ENCODE measurements around the gene SLC16A14. TPM values are rescaled to one million over a fixed set of nuclear protein-coding genes. Genes with fewer than 3 reads are reported as not detected.

The SLC16A14 gene
- total RNA-seq, 2 donors from 2014 or later = 0.54 to 3.0 TPM

DNA sequence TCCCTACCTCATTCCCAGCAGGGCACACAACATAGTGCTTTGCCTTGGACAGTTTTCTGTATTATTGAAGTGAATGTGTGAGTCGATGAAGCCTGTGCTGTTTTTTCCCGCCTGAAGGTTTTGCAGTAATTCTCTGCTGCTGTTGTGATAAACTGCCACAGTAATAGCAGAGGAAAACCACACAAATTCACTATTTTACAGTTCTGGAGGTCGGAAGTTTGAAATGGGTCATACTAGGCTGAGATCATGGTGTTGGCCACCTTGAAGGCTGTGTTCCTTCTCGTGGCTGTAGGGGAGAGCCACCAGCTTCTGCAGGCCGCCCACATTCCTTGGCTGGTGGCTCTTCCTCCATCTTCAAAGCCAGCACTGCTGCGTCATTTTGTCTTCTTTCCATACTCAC, 678 bp upstream of the SLC16A14 start:
- no peak overlapping the region for H3K27ac ChIP-seq
- H3K36me3 ChIP-seq = no peaks in the 10 kb centered on the region
- no peak overlapping the region for H3K4me3 ChIP-seq
- DNase-seq (ENCODE audit: low spot score) (no peak), ATAC-seq (ENCODE audit: insufficient number of reproducible peaks, low FRiP score, low read depth) (no peak)
- no peaks in the 10 kb centered on the region for H3K9me3 ChIP-seq
- H3K4me1 ChIP-seq (ENCODE audit: control insufficient read depth in 1 of 2, low read depth in 2 of 2) = peaks cover 4 to 10% of the 10 kb centered on the region in 2 donors
- TF ChIP-seq, protein P1, sequence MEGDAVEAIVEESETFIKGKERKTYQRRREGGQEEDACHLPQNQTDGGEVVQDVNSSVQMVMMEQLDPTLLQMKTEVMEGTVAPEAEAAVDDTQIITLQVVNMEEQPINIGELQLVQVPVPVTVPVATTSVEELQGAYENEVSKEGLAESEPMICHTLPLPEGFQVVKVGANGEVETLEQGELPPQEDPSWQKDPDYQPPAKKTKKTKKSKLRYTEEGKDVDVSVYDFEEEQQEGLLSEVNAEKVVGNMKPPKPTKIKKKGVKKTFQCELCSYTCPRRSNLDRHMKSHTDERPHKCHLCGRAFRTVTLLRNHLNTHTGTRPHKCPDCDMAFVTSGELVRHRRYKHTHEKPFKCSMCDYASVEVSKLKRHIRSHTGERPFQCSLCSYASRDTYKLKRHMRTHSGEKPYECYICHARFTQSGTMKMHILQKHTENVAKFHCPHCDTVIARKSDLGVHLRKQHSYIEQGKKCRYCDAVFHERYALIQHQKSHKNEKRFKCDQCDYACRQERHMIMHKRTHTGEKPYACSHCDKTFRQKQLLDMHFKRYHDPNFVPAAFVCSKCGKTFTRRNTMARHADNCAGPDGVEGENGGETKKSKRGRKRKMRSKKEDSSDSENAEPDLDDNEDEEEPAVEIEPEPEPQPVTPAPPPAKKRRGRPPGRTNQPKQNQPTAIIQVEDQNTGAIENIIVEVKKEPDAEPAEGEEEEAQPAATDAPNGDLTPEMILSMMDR (IDR thresholded peaks at IDR 0.05) = no peak
- no peaks in the 10 kb centered on the region for H3K27me3 ChIP-seq (replicated peaks; ENCODE audit: insufficient read depth)

DNA sequence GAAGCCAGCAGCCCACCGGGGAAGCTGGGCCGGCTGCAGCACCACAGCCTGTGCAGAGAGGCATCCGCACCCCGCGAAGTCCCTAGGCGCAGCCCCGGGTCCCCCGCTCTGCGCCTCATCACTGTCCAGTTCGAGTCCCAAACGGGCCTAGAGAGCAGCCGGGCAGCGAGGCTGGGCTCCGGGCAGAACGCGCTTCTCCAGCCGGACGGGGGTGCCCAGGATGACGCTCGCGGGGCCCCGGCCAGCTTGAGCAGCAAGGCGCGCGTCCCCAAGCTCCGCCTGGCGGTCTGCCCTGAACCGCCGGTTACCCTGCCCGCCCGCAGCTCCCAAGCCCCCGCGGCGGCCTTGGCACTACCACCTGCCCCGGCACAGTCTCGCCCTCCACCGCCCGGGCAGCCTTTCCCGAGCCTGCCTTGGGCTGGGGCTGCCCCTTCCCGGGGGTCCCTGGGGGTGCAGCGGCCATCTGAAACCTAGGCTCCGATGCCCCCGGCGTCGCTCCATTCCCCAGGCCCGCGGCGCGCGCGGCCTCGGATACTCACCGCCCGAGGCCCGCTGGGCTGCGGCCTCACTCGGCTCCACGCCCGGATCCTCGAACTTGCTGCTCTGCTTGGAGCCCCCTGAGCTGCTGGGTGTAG, 591 bp downstream of the SLC16A14 start:
- Histone ChIP-seq H3K9me3 (no peaks in the 10 kb centered on the region), H3K27me3 (replicated peaks; ENCODE audit: insufficient read depth) (no peaks in the 10 kb centered on the region), H3K36me3 (no peaks in the 10 kb centered on the region), H3K4me1 (ENCODE audit: control insufficient read depth in 1 of 2, low read depth in 2 of 2) (peaks cover 4 to 10% of the 10 kb centered on the region in 2 donors), H3K27ac (peak overlapping the region; percentile 5 to 34), H3K4me3 (peak overlapping the region; percentile 86)
- DNase-seq (ENCODE audit: low spot score) = no peak
- ATAC-seq (ENCODE audit: insufficient number of reproducible peaks, low FRiP score, low read depth) = peak; percentile 24
- TF ChIP-seq, protein P1 (IDR thresholded peaks at IDR 0.05) = no peak

DNA sequence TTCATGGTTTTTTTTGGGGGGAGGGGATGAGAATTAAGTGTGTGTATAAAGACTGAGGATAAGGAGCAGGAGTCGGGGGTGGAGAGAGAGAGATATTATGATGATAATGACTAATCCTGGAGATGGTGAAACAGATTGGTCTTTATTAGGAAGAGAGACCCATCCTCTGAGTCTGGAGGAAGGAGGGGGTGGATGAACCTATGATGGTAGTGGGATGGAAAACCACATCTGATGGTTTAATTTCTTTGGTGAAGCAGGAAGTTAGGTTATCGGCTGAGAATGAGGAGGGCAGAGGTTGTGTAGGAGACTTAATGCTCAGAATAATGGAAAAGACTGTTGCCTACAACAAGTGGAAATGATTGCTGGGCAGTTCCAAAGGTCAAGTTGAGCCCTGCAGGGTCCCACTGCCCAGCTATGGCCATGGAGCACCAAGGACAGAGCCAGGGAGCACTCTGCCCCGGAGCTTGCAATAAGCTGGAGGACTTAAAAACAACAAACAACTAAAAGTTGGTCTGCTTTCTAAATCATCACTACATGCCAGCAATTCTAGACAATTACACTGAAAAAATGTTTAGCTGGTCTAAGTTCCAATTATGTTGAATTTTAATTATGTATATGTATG, 7.9 kb downstream of the SLC16A14 start:
- no peak overlapping the region for H3K4me3 ChIP-seq
- H3K27me3 ChIP-seq (replicated peaks; ENCODE audit: insufficient read depth) = no peaks in the 10 kb centered on the region
- DNase-seq (ENCODE audit: low spot score) (no peak), ATAC-seq (ENCODE audit: insufficient number of reproducible peaks, low FRiP score, low read depth) (no peak)
- no peak overlapping the region for H3K27ac ChIP-seq
- no peaks in the 10 kb centered on the region for H3K4me1 ChIP-seq (ENCODE audit: control insufficient read depth in 1 of 2, low read depth in 2 of 2)
- TF ChIP-seq, protein P1 (IDR thresholded peaks at IDR 0.05) = no peak
- no peaks in the 10 kb centered on the region for H3K36me3 ChIP-seq
- no peaks in the 10 kb centered on the region for H3K9me3 ChIP-seq

DNA sequence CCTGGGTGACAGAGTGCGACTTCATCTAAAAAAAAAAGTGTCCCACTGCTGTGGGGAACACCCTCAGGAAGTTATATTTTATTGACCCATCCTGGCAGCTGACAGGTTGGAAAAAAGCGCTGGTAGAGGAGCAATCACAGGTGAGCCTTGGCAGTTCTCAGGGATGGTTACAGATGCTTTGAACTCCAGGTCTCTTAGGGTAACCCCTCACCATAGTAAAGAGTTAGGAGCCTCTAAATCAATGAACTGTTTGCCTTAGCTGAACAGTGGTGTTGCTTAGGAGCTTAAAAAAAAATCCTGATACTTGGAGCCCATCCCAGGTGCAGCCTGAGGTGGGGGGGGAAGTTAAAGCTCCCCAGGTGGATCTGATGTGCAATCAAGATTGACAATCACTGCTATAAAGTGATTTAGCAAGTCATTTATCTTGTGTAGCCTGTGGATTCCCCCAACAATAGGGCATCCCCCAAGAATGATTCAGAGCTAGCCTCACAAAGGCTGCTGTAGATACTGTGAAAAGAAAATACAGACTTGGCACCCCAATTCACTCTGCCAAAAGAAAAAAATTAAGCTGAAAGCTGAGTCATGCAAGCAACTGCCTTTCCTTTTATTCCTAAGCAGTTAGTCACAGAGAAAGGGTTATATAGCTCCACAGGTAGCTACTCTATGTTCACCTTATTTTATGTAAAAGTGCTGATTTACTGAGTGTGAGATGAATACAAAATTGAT, 14.8 kb downstream of the SLC16A14 start:
- TF ChIP-seq, protein P1 (IDR thresholded peaks at IDR 0.05) = no peak
- no peak overlapping the region for H3K4me3 ChIP-seq
- H3K9me3 ChIP-seq = no peaks in the 10 kb centered on the region
- H3K36me3 ChIP-seq = no peaks in the 10 kb centered on the region
- no peak for ATAC-seq (ENCODE audit: insufficient number of reproducible peaks, low FRiP score, low read depth)
- H3K27ac ChIP-seq = no peak overlapping the region
- H3K4me1 ChIP-seq (ENCODE audit: control insufficient read depth in 1 of 2, low read depth in 2 of 2) = no peaks in the 10 kb centered on the region
- H3K27me3 ChIP-seq (replicated peaks; ENCODE audit: insufficient read depth) = no peaks in the 10 kb centered on the region
- DNase-seq (ENCODE audit: low spot score) = no peak

DNA sequence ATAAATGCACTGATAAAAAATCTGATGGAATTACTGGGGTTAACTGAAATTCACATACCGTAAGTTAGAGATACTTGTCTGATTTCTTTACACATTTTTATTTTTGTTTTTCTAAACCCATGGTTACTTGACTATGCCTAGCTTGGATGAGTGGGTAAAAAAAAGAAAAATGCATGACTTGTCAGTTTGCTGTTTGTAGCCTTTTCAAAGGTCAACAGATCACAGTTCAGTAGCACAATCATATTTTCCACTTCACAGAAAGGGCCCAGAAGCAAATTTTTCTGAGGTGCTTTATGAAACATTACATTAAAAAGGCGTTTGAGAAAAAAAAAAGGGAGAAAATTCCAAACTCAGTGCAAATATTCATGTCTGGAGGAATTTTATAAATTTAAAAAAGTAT, 16.4 kb downstream of the SLC16A14 start:
- no peaks in the 10 kb centered on the region for H3K4me1 ChIP-seq (ENCODE audit: control insufficient read depth in 1 of 2, low read depth in 2 of 2)
- no peak for DNase-seq (ENCODE audit: low spot score)
- ATAC-seq (ENCODE audit: insufficient number of reproducible peaks, low FRiP score, low read depth) = no peak
- no peaks in the 10 kb centered on the region for H3K27me3 ChIP-seq (replicated peaks; ENCODE audit: insufficient read depth)
- H3K36me3 ChIP-seq = no peaks in the 10 kb centered on the region
- no peaks in the 10 kb centered on the region for H3K9me3 ChIP-seq
- TF ChIP-seq, protein P1 (IDR thresholded peaks at IDR 0.05) = no peak
- H3K4me3 ChIP-seq = no peak overlapping the region
- H3K27ac ChIP-seq = no peak overlapping the region

Data from thoracic aorta (tissue), 2 donors.